Gastroesophageal sphincter (tissue), 4 donors: ENCODE data around the gene NAGPA. TPM values are rescaled to one million over a fixed set of nuclear protein-coding genes. Genes with fewer than 3 reads are reported as not detected.
A peak's percentile ranks its signal among the peaks of the same experiment; 100 is the strongest.

Source experiments
- ATAC-seq: fragments of 150-250 bp; one replicate; pipeline ENCODE4 v1.9.1; 2016; ENCODE audit warnings: mild to moderate bottlenecking, moderate library complexity
- H3K27ac ChIP-seq, 4 donors: fragments of 200-600 bp; sonication (generic) in 3 of 4; 1 replicate in 3 of 4; 2 replicates in 1 of 4; pipeline ENCODE4 v1.5.1; 2016 to 2019
- H3K27me3 ChIP-seq: fragments of 200-600 bp; sonication (generic); one replicate; pipeline ENCODE4 v1.5.1; 2019
- H3K36me3 ChIP-seq, 2 donors: fragments of 200-600 bp; sonication (generic); one replicate each; pipeline ENCODE4 v1.5.1; 2019; ENCODE audit warnings: control low read depth in 1 of 2
- H3K4me1 ChIP-seq, 3 donors: fragments of 200-600 bp; sonication (generic); 1 replicate in 2 of 3; 2 replicates in 1 of 3; pipeline ENCODE4 v1.5.1; 2016 to 2019; ENCODE audit warnings: control low read depth in 2 of 3
- H3K4me3 ChIP-seq, 2 donors: fragments of 200-600 bp; sonication (generic); one replicate each; pipeline ENCODE4 v1.5.1; 2019; ENCODE audit warnings: mild to moderate bottlenecking in 1 of 2, moderate library complexity in 1 of 2
- H3K9me3 ChIP-seq, 3 donors: fragments of 200-600 bp; sonication (generic); one replicate each; pipeline ENCODE4 v1.5.1; 2017 to 2019; ENCODE audit warnings: control low read depth in 2 of 3
- EP300 ChIP-seq: sonication (generic); formaldehyde crosslinking; IDR thresholded peaks from one replicate; pipeline ENCODE4 v1.6.1; 2017; ENCODE audit warnings: antibody characterized with exemption, mild to moderate bottlenecking
- POLR2A ChIP-seq, 2 donors: fragments of 450-650 bp; IDR thresholded peaks; one replicate each; pipeline ENCODE4 v1.6.1; 2017; ENCODE audit warnings: antibody characterized with exemption in 2 of 2, mild to moderate bottlenecking in 2 of 2, moderate library complexity in 1 of 2
- POLR2AphosphoS5 ChIP-seq: sonication (generic); formaldehyde crosslinking; IDR thresholded peaks from one replicate; pipeline ENCODE4 v1.6.1; 2017; ENCODE audit warnings: antibody characterized with exemption
- WGBS, 2 donors: methylation state at CpG; one replicate each; pipeline ENCODE4 v1.1.5; 2018; ENCODE audit warnings: low coverage in 1 of 2; 5-methylcytosine and 5-hydroxymethylcytosine counted together
- total RNA-seq, 4 donors: library from RNA; depleted of rRNA; stranded (reverse); fragments of >200 nt; gene quantifications; one replicate each; pipeline ENCODE4 v1.1.0, GENCODE V29; 2016
- TF ChIP-seq, protein P1 (sequence below), 4 experiments: fragments of 200-600 bp in 2 of 4; fragments of 450-650 bp in 2 of 4; sonication (generic) in 1 of 4; IDR thresholded peaks; one replicate each; pipeline ENCODE4 v1.5.1; 2017 to 2019; ENCODE audit warnings: antibody characterized with exemption in 4 of 4, mild to moderate bottlenecking in 2 of 4, moderate library complexity in 2 of 4

The NAGPA gene
- total RNA-seq, 4 donors from 2014 or later = 17.8 to 37.8 (median 27.7) TPM

GRCh38 chr16:5028950-5029475 lies 4.7 kb downstream of the NAGPA start:
- Histone ChIP-seq H3K4me3 (no peak overlapping the region), H3K9me3 (no peaks in the 10 kb centered on the region), H3K27ac (no peak overlapping the region), H3K4me1 (peaks cover 0 to 18% (median under 1%) of the 10 kb centered on the region in 3 donors), H3K36me3 (peaks cover 0 to 54% of the 10 kb centered on the region in 2 donors), H3K27me3 (no peaks in the 10 kb centered on the region)
- ATAC-seq = no peak
- 89 to 97% methylated on average over 3 to 8 of the region's 18 CpGs for WGBS, 2 donors
- TF ChIP-seq POLR2A (IDR thresholded peaks at IDR 0.05) = no peak
- TF ChIP-seq, protein P1, sequence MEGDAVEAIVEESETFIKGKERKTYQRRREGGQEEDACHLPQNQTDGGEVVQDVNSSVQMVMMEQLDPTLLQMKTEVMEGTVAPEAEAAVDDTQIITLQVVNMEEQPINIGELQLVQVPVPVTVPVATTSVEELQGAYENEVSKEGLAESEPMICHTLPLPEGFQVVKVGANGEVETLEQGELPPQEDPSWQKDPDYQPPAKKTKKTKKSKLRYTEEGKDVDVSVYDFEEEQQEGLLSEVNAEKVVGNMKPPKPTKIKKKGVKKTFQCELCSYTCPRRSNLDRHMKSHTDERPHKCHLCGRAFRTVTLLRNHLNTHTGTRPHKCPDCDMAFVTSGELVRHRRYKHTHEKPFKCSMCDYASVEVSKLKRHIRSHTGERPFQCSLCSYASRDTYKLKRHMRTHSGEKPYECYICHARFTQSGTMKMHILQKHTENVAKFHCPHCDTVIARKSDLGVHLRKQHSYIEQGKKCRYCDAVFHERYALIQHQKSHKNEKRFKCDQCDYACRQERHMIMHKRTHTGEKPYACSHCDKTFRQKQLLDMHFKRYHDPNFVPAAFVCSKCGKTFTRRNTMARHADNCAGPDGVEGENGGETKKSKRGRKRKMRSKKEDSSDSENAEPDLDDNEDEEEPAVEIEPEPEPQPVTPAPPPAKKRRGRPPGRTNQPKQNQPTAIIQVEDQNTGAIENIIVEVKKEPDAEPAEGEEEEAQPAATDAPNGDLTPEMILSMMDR (IDR thresholded peaks at IDR 0.05) = no peak
- no peak for TF ChIP-seq EP300
- no peak for TF ChIP-seq POLR2AphosphoS5

- peaks cover 0 to 9% (median 0%) of the 10 kb centered on the region in 3 donors for H3K4me1 ChIP-seq
- H3K9me3 ChIP-seq = no peaks in the 10 kb centered on the region
- H3K27me3 ChIP-seq = peaks cover 2% of the 10 kb centered on the region
- no peak overlapping the region for H3K27ac ChIP-seq
- WGBS, 2 donors = no CpG with 5 or more reads among the region's 32 CpGs
- ATAC-seq = no peak
- peaks cover 0 to 54% of the 10 kb centered on the region in 2 donors for H3K36me3 ChIP-seq
- TF ChIP-seq POLR2A (IDR thresholded peaks at IDR 0.05) (no peak), POLR2AphosphoS5 (no peak), EP300 (no peak)
- TF ChIP-seq, protein P1 (IDR thresholded peaks at IDR 0.05) = no peak
- no peak overlapping the region for H3K4me3 ChIP-seq
Measured at GRCh38 chr16:5027575-5028235, 6.0 kb downstream of the NAGPA start.

DNA sequence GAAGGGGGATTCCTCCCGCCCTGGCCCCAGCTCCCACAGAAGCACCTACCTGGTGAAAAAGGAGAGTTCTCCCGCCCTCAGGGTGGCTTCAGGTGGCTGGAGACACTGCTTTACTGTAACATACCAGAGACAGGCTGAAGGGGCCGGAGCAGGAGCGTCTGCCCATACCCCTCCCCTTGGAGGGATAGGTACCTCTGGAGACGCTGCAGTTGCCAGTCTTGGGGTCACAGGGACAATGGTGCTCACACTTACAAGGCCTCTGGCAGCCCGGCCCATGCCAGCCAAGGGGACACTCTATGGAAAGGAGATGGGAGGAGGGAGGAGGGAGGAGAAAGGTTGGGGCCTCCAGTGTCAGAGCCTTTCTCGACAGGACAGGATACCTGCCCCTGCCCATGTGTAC lies 6.6 kb downstream of the NAGPA start:
- no CpG with 5 or more reads among the region's 7 CpGs for WGBS, 2 donors
- H3K36me3 ChIP-seq = peaks cover 0 to 54% of the 10 kb centered on the region in 2 donors
- no peak for ATAC-seq
- H3K27me3 ChIP-seq = peaks cover 8% of the 10 kb centered on the region
- TF ChIP-seq POLR2A (IDR thresholded peaks at IDR 0.05) (no peak), EP300 (no peak), POLR2AphosphoS5 (no peak)
- TF ChIP-seq, protein P1 (IDR thresholded peaks at IDR 0.05) = no peak
- no peak overlapping the region for H3K4me3 ChIP-seq
- H3K4me1 ChIP-seq = peaks cover 0 to 3% (median 0%) of the 10 kb centered on the region in 3 donors
- no peaks in the 10 kb centered on the region for H3K9me3 ChIP-seq
- no peak overlapping the region for H3K27ac ChIP-seq

DNA sequence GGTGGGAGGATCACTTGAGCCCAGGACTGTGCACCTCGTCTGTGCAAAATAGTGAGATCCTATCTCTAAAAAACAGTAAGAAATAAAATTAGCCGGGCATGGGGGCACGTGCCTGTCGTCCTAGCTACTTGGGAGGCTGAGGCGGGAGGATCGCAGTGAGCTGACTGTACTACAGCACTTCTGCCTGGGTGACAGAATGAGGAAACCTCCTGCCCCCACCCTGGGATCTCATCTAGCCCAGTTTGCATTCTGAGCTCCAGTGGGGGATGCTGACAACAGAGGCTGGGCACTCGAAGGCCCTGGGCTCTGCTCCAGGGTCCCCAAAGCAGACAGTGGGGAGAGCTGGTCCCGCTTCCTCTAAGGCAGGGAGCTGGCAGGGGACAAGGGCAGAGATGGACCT lies 7.1 kb downstream of the NAGPA start:
- Histone ChIP-seq H3K4me3 (no peak overlapping the region), H3K9me3 (no peaks in the 10 kb centered on the region), H3K36me3 (peaks cover 0 to 54% of the 10 kb centered on the region in 2 donors), H3K27ac (no peak overlapping the region), H3K4me1 (no peaks in the 10 kb centered on the region), H3K27me3 (peaks cover 12% of the 10 kb centered on the region)
- WGBS, 2 donors = 73% methylated on average over 3 of the region's 8 CpGs; no CpG with 5 or more reads in 1 of the 2 donors
- no peak for TF ChIP-seq EP300
- no peak for ATAC-seq

DNA sequence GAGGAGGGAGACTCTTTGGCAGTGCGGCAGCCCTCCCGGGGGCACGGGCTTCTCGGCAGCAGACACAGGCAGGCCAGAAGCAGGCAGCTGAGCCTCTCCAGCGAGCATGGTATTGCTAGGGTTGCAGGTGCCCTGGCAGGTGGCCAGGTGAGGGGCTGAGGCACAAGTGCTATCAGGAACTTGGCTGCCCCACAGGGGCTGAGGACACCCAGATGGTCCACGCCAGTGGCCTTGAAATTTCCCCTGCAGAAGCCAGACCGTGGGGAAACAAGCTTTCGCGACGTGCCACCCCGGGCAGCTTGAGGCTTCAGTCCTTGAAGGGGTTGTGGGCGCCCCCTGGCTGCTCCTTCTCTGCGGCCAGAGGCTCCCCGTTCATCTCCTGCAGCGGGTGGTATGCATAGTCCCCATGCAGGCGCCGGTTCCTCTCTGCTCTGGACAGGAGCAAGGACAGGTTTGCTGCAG lies 8.5 kb downstream of the NAGPA start:
- Histone ChIP-seq H3K27me3 (peaks cover 27% of the 10 kb centered on the region), H3K4me3 (no peak overlapping the region), H3K36me3 (peaks cover 0 to 41% of the 10 kb centered on the region in 2 donors), H3K9me3 (no peaks in the 10 kb centered on the region), H3K4me1 (no peaks in the 10 kb centered on the region), H3K27ac (no peak overlapping the region)
- ATAC-seq = no peak
- 40 to 42% methylated on average over 3 to 4 of the region's 17 CpGs for WGBS, 2 donors
- TF ChIP-seq POLR2A (IDR thresholded peaks at IDR 0.05) = no peak
- no peak for TF ChIP-seq EP300
- TF ChIP-seq, protein P1 (IDR thresholded peaks at IDR 0.05) = peak in 1 of 4 experiments; percentile 29
- TF ChIP-seq POLR2AphosphoS5 = no peak
